Loucy (cell line): ENCODE measurements around the gene KLHDC10.

Experiments used
- H2AFZ ChIP-seq: fragments of 200-600 bp; sonication (generic); 2 replicates; pipeline ENCODE4 v1.6.0; 2016; ENCODE audit warnings: antibody characterized with exemption, mild to moderate bottlenecking, low read length, moderate library complexity
- H3F3A ChIP-seq: fragments of 200-600 bp; 2 replicates; pipeline ENCODE4 v1.6.0; 2016; ENCODE audit warnings: antibody characterized with exemption, low read depth, mild to moderate bottlenecking
- H3K27me3 ChIP-seq: fragments of 200-600 bp; sonication (generic); 2 replicates; pipeline ENCODE4 v1.6.1; 2014; ENCODE audit warnings: low read length, mild to moderate bottlenecking; ENCODE audit not compliant: insufficient read depth, poor library complexity, severe bottlenecking
- H3K36me3 ChIP-seq: fragments of 200-600 bp; sonication (generic); 2 replicates; pipeline ENCODE4 v1.6.1; 2016; ENCODE audit warnings: low read length; ENCODE audit not compliant: insufficient read depth
- H3K4me1 ChIP-seq: fragments of 200-600 bp; sonication (generic); 2 replicates; pipeline ENCODE4 v1.5.1; 2014; ENCODE audit warnings: low read length, mild to moderate bottlenecking; ENCODE audit not compliant: insufficient read depth, poor library complexity, severe bottlenecking
- H3K4me2 ChIP-seq: fragments of 200-600 bp; sonication (generic); 2 replicates; pipeline ENCODE4 v1.6.0; 2014; ENCODE audit warnings: antibody characterized with exemption, low read length, low read depth, mild to moderate bottlenecking; ENCODE audit not compliant: poor library complexity, severe bottlenecking
- H3K4me3 ChIP-seq: fragments of 200-600 bp; sonication (generic); 2 replicates; pipeline ENCODE4 v1.5.1; 2014; ENCODE audit warnings: low read length, mild to moderate bottlenecking, mixed read lengths; ENCODE audit not compliant: poor library complexity, severe bottlenecking
- H3K79me2 ChIP-seq: fragments of 200-600 bp; sonication (generic); 2 replicates; pipeline ENCODE4 v1.6.1; 2014; ENCODE audit warnings: low read length; ENCODE audit not compliant: insufficient read depth
- H3K9ac ChIP-seq: fragments of 200-600 bp; sonication (generic); 2 replicates; pipeline ENCODE4 v1.6.0; 2014; ENCODE audit warnings: mild to moderate bottlenecking, low read depth, low read length, moderate library complexity; ENCODE audit not compliant: poor library complexity, severe bottlenecking
- H3K9me2 ChIP-seq: fragments of 200-600 bp; sonication (generic); replicated peaks from 2 replicates; pipeline ENCODE4 v1.6.1; 2016; ENCODE audit warnings: low read depth, low read length, mixed read lengths
- H3K9me3 ChIP-seq: fragments of 200-600 bp; sonication (generic); 2 replicates; pipeline ENCODE4 v1.6.1; 2014; ENCODE audit warnings: mild to moderate bottlenecking, antibody characterized with exemption, low read length, low read depth; ENCODE audit not compliant: insufficient read depth
- H4K20me1 ChIP-seq: fragments of 200-600 bp; sonication (generic); 2 replicates; pipeline ENCODE4 v1.6.0; 2014; ENCODE audit warnings: antibody characterized with exemption, low read length, mild to moderate bottlenecking; ENCODE audit not compliant: insufficient read depth, poor library complexity, severe bottlenecking
- EZH2phosphoT487 ChIP-seq: fragments of 200-600 bp; IDR thresholded peaks from 2 replicates; pipeline ENCODE4 v1.6.1; 2018; ENCODE audit warnings: antibody characterized with exemption, mild to moderate bottlenecking, moderate library complexity, borderline replicate concordance
- TF ChIP-seq, protein P1 (sequence below): fragments of 200-600 bp; sonication (generic); conservative IDR thresholded peaks from 2 replicates; pipeline ENCODE4 v1.5.1; 2014; ENCODE audit warnings: mild to moderate bottlenecking, antibody characterized with exemption, low read length

KLHDC10 gene

DNA sequence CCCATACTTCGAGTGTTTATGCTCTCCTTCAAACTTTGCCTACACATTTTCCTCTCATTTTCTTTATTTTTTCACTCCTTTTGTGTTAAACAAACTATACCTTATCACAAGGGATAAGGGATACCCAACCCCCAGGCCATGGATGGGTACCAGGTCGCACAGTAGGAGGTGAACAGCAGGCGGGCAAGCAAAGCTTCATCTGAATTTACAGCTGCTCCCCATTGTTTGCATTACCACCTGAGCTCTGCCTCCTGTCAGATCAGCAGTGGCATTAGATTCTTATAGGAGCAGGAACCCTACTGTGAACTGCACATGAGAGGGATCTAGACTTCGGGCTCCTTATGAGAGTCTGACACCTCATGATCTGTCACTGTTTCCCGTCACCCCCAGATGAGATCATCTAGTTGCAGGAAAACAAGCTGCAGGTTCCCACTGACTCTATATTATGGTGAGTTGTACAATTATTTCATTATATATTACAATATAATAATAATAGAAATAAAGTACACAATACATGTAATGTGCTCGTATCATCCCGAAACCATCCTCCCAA, 47.6 kb upstream of the KLHDC10 start:
- Histone ChIP-seq H3K4me3 (no peak overlapping the region), H3K79me2 (no peaks in the 10 kb centered on the region), H3K9ac (no peak overlapping the region), H4K20me1 (no peaks in the 10 kb centered on the region), H3K9me3 (no peaks in the 10 kb centered on the region), H2AFZ (no peak overlapping the region), H3K4me1 (no peaks in the 10 kb centered on the region), H3K4me2 (no peak overlapping the region), H3K36me3 (peaks cover 80% of the 10 kb centered on the region; the same call in 1 of the 2 replicates), H3F3A (no peaks in the 10 kb centered on the region), H3K27me3 (no peaks in the 10 kb centered on the region), H3K9me2 (no peaks in the 10 kb centered on the region)
- no peak for TF ChIP-seq EZH2phosphoT487
- TF ChIP-seq, protein P1, sequence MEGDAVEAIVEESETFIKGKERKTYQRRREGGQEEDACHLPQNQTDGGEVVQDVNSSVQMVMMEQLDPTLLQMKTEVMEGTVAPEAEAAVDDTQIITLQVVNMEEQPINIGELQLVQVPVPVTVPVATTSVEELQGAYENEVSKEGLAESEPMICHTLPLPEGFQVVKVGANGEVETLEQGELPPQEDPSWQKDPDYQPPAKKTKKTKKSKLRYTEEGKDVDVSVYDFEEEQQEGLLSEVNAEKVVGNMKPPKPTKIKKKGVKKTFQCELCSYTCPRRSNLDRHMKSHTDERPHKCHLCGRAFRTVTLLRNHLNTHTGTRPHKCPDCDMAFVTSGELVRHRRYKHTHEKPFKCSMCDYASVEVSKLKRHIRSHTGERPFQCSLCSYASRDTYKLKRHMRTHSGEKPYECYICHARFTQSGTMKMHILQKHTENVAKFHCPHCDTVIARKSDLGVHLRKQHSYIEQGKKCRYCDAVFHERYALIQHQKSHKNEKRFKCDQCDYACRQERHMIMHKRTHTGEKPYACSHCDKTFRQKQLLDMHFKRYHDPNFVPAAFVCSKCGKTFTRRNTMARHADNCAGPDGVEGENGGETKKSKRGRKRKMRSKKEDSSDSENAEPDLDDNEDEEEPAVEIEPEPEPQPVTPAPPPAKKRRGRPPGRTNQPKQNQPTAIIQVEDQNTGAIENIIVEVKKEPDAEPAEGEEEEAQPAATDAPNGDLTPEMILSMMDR = no peak

DNA sequence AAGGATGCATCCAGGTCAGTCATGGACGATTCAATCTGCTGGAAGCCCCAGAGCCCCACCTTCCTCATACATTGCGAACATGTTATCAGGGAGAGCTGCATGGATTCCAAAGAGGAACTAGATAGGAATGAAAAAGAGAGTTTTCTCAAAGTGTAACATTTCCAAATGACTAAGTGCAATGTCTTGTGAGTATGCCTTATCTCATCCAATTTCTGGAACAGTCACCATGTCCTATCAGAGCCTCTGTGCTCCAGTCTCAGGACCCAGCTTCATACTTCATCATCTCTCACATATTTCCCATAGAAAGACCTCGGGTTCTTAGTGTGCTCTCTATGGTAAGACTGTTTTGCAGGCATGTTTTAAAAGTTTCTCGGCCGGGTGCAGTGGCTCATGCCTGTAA, 45.9 kb upstream of the KLHDC10 start:
- H3K9ac ChIP-seq = no peak overlapping the region
- no peaks in the 10 kb centered on the region for H3K79me2 ChIP-seq
- H3K9me3 ChIP-seq = no peaks in the 10 kb centered on the region
- H3K4me2 ChIP-seq = no peak overlapping the region
- H4K20me1 ChIP-seq = no peaks in the 10 kb centered on the region
- H3F3A ChIP-seq = no peaks in the 10 kb centered on the region
- H3K9me2 ChIP-seq = no peaks in the 10 kb centered on the region
- peaks cover 74% of the 10 kb centered on the region; the same call in 1 of the 2 replicates for H3K36me3 ChIP-seq
- TF ChIP-seq, protein P1 = no peak
- no peak for TF ChIP-seq EZH2phosphoT487
- H3K27me3 ChIP-seq = no peaks in the 10 kb centered on the region
- H3K4me3 ChIP-seq = no peak overlapping the region
- H2AFZ ChIP-seq = no peak overlapping the region
- no peaks in the 10 kb centered on the region for H3K4me1 ChIP-seq

DNA sequence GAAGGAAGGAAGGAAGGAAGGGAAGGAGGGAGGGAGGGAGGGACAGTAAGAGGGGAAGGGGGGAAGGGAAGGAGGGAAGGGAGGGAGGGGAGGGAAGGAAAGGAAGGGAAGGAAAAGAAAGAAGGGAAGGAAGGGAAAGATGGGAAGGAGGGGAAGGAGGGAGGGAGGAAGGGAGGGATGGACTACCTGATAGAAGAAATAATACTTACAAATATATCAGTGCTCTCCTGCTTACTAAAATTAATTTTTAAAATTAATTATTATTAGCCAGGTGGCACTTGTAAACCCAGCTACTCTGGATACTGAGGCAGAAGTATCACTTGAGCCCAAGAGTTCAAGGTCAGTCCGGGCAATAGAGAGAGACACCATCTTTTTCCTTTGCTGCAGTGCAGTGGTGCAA, 37.6 kb upstream of the KLHDC10 start:
- Histone ChIP-seq H3K27me3 (no peaks in the 10 kb centered on the region), H3K79me2 (no peaks in the 10 kb centered on the region), H3K9ac (no peak overlapping the region), H3K4me2 (no peak overlapping the region), H3K9me3 (no peaks in the 10 kb centered on the region), H3F3A (no peaks in the 10 kb centered on the region), H3K9me2 (no peaks in the 10 kb centered on the region), H3K4me1 (no peaks in the 10 kb centered on the region), H3K36me3 (peaks cover 20% of the 10 kb centered on the region; the same call in 1 of the 2 replicates), H3K4me3 (no peak overlapping the region), H4K20me1 (no peaks in the 10 kb centered on the region), H2AFZ (no peak overlapping the region)
- TF ChIP-seq, protein P1 = no peak
- no peak for TF ChIP-seq EZH2phosphoT487
